MM.1S (cell line): Measurements from ENCODE around the gene ADAMTSL3.

ENCODE experiments used
- DNase-seq: peaks from one replicate; pipeline ENCODE4 v3.0.0-alpha.2; 2015
- H2AFZ ChIP-seq: fragments of 300-600 bp; sonication (generic); 2 replicates; pipeline ENCODE4 v1.6.0; 2016; ENCODE audit warnings: antibody characterized with exemption, low read length
- H3F3A ChIP-seq: fragments of 300-600 bp; sonication (generic); 2 replicates; pipeline ENCODE4 v1.6.1; 2016; ENCODE audit warnings: mild to moderate bottlenecking, antibody characterized with exemption, low read length, moderate library complexity, mixed read lengths; ENCODE audit not compliant: insufficient read depth
- H3K27ac ChIP-seq: fragments of 300-600 bp; sonication (generic); 2 replicates; pipeline ENCODE4 v1.5.1; 2016; ENCODE audit warnings: mild to moderate bottlenecking, low read length
- H3K27me3 ChIP-seq: fragments of 300-600 bp; sonication (generic); replicated peaks from 2 replicates; pipeline ENCODE4 v1.6.0; 2016; ENCODE audit warnings: low read length; ENCODE audit not compliant: insufficient read depth
- H3K36me3 ChIP-seq: fragments of 300-600 bp; sonication (generic); replicated peaks from 2 replicates; pipeline ENCODE4 v1.6.1; 2016; ENCODE audit warnings: mild to moderate bottlenecking, low read length, mixed read lengths; ENCODE audit not compliant: insufficient read depth
- H3K4me1 ChIP-seq: fragments of 300-600 bp; sonication (generic); 2 replicates; pipeline ENCODE4 v1.6.1; 2016; ENCODE audit warnings: low read length, mixed read lengths
- H3K4me2 ChIP-seq: fragments of 300-600 bp; sonication (generic); 2 replicates; pipeline ENCODE4 v1.6.0; 2016; ENCODE audit warnings: low read depth, low read length
- H3K4me3 ChIP-seq: fragments of 300-600 bp; sonication (generic); 2 replicates; pipeline ENCODE4 v1.5.1; 2016; ENCODE audit warnings: low read length, mixed read lengths
- H3K79me2 ChIP-seq: fragments of 300-600 bp; sonication (generic); 2 replicates; pipeline ENCODE4 v1.6.1; 2016; ENCODE audit warnings: mixed run types, low read length, mixed read lengths
- H3K9ac ChIP-seq: fragments of 300-600 bp; sonication (generic); 2 replicates; pipeline ENCODE4 v1.6.1; 2016; ENCODE audit warnings: low read length, mixed read lengths
- H3K9me2 ChIP-seq: fragments of 300-600 bp; sonication (generic); replicated peaks from 2 replicates; pipeline ENCODE4 v1.6.1; 2016; ENCODE audit warnings: mild to moderate bottlenecking, low read length, mixed read lengths; ENCODE audit not compliant: insufficient read depth
- H3K9me3 ChIP-seq: fragments of 300-600 bp; sonication (generic); replicated peaks from 2 replicates; pipeline ENCODE4 v1.6.1; 2016; ENCODE audit warnings: mild to moderate bottlenecking, low read length, mixed read lengths; ENCODE audit not compliant: insufficient read depth
- H4K20me1 ChIP-seq: fragments of 300-600 bp; sonication (generic); 2 replicates; pipeline ENCODE4 v1.6.1; 2016; ENCODE audit warnings: mild to moderate bottlenecking, low read length, moderate library complexity, mixed read lengths; ENCODE audit not compliant: insufficient read depth
- EZH2 ChIP-seq: fragments of 300-600 bp; sonication (generic); optimal IDR thresholded peaks from 2 replicates; pipeline ENCODE3; 2017; ENCODE audit warnings: low read depth, mild to moderate bottlenecking, antibody characterized with exemption, low read length, mixed read lengths
- EZH2phosphoT487 ChIP-seq: fragments of 300-600 bp; sonication (generic); IDR thresholded peaks from 2 replicates; pipeline ENCODE4 v1.6.1; 2018; ENCODE audit warnings: antibody characterized with exemption, low read length
- TF ChIP-seq, protein P1 (sequence below): fragments of 300-600 bp; sonication (generic); IDR thresholded peaks from 2 replicates; pipeline ENCODE4 v1.5.1; 2016; ENCODE audit warnings: antibody characterized with exemption, low read length, mixed read lengths

ADAMTSL3 gene

GRCh38 chr15:83746231-83746630, 92.3 kb downstream of the ADAMTSL3 start:
- Histone ChIP-seq H2AFZ (no peak overlapping the region), H3F3A (no peaks in the 10 kb centered on the region; the same call in 1 of the 2 replicates), H3K4me1 (no peaks in the 10 kb centered on the region), H3K9me2 (no peaks in the 10 kb centered on the region), H3K27ac (no peak overlapping the region), H4K20me1 (no peaks in the 10 kb centered on the region), H3K4me3 (no peak overlapping the region), H3K27me3 (no peaks in the 10 kb centered on the region), H3K9me3 (no peaks in the 10 kb centered on the region), H3K9ac (no peak overlapping the region), H3K36me3 (no peaks in the 10 kb centered on the region), H3K79me2 (no peaks in the 10 kb centered on the region), H3K4me2 (no peak overlapping the region)
- DNase-seq, result no peak
- TF ChIP-seq, protein P1, sequence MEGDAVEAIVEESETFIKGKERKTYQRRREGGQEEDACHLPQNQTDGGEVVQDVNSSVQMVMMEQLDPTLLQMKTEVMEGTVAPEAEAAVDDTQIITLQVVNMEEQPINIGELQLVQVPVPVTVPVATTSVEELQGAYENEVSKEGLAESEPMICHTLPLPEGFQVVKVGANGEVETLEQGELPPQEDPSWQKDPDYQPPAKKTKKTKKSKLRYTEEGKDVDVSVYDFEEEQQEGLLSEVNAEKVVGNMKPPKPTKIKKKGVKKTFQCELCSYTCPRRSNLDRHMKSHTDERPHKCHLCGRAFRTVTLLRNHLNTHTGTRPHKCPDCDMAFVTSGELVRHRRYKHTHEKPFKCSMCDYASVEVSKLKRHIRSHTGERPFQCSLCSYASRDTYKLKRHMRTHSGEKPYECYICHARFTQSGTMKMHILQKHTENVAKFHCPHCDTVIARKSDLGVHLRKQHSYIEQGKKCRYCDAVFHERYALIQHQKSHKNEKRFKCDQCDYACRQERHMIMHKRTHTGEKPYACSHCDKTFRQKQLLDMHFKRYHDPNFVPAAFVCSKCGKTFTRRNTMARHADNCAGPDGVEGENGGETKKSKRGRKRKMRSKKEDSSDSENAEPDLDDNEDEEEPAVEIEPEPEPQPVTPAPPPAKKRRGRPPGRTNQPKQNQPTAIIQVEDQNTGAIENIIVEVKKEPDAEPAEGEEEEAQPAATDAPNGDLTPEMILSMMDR, result no peak
- TF ChIP-seq EZH2phosphoT487, result no peak
- no peak for TF ChIP-seq EZH2

DNA sequence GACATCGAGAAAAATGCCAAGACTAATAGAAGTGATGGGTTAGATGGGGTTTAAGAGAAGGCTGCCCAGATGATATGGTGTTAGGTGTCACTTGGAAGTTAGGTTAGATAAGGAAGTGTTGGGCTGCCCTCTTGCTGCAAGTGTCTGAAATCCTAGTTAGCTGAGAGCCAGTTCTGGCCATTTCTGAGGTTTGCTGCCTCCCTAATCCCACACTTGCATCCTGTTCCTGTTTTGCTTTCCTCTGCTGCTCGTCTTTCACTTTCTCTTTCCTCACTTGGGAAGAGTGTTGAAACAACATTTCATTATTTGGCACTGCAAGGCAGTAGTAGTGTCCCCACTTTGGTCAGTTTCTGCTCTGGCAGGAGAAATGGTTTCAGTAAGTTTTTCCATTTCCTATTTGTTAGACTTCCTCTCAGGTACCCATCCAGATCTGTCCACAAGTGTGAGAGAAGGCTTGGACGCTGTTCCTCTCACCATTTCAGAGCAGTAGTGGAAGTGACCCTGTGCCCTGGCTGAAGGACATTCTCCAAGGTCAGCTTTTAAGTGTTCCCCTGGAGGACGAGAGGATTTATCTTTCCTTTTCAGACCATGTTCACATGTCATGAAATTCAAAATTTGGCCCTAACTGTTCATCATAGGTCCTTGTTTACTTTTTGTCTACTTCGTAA, 93.3 kb downstream of the ADAMTSL3 start:
- Histone ChIP-seq H3K36me3 (no peaks in the 10 kb centered on the region), H3K27ac (no peak overlapping the region), H4K20me1 (no peaks in the 10 kb centered on the region), H3K27me3 (no peaks in the 10 kb centered on the region), H3K4me3 (no peak overlapping the region), H3K4me2 (no peak overlapping the region), H3K9ac (no peak overlapping the region), H3F3A (no peaks in the 10 kb centered on the region; the same call in 1 of the 2 replicates), H3K9me2 (no peaks in the 10 kb centered on the region), H3K79me2 (no peaks in the 10 kb centered on the region), H3K9me3 (no peaks in the 10 kb centered on the region), H3K4me1 (no peaks in the 10 kb centered on the region), H2AFZ (no peak overlapping the region)
- TF ChIP-seq, protein P1, result peak; percentile 12; the same call in 1 of the 2 replicates
- TF ChIP-seq EZH2phosphoT487, result no peak
- no peak for TF ChIP-seq EZH2
- DNase-seq, result peak; percentile 9

- no peaks in the 10 kb centered on the region for H3K9me2 ChIP-seq
- no peak for DNase-seq
- H3K9ac ChIP-seq, result no peak overlapping the region
- no peaks in the 10 kb centered on the region for H3K9me3 ChIP-seq
- no peaks in the 10 kb centered on the region for H3K36me3 ChIP-seq
- no peak overlapping the region for H2AFZ ChIP-seq
- no peaks in the 10 kb centered on the region for H3K27me3 ChIP-seq
- H3K4me3 ChIP-seq, result no peak overlapping the region
- TF ChIP-seq, protein P1, result no peak
- TF ChIP-seq EZH2phosphoT487, result no peak
- no peak for TF ChIP-seq EZH2
- no peaks in the 10 kb centered on the region; the same call in 1 of the 2 replicates for H3F3A ChIP-seq
- no peaks in the 10 kb centered on the region for H3K79me2 ChIP-seq
- no peak overlapping the region for H3K4me2 ChIP-seq
- no peaks in the 10 kb centered on the region for H3K4me1 ChIP-seq
- no peak overlapping the region for H3K27ac ChIP-seq
- H4K20me1 ChIP-seq, result no peaks in the 10 kb centered on the region
Measured at GRCh38 chr15:83747718-83748110, 93.8 kb downstream of the ADAMTSL3 start.
